GM18505 (cell line): ENCODE measurements around the gene TERT.
"Not testable (repeated sequence)": the region's sequence is repeated elsewhere in the genome, so short reads cannot be mapped to it uniquely, and the experiment has no call there.

Experiments
- ATAC-seq: cut with Tn5 transposase; IDR thresholded peaks from one replicate; pipeline ENCODE4 v1.9.1; 2021; ENCODE audit not compliant: unreplicated experiment
- POLR2A ChIP-seq: IDR thresholded peaks from 4 replicates; pipeline ENCODE4 v1.6.1; 2011; ENCODE audit warnings: borderline replicate concordance; ENCODE audit not compliant: insufficient read depth, insufficient read length; ENCODE audit errors: extremely low read depth

Gene TERT

GRCh38 chr5:1294835-1295649 lies at the start of gene TERT:
Gene TERT (minus strand): TSS chr5:1295068. CDS start chr5:1294989, 79 bp downstream.
- ATAC-seq: peak; percentile 32
- TF ChIP-seq POLR2A: no peak

- TF ChIP-seq POLR2A: no peak
- peak; percentile 29 for ATAC-seq
These were observed 49.3 kb upstream of the TERT start for GRCh38 chr5:1343931-1344901.

- ATAC-seq: no peak
- TF ChIP-seq POLR2A: no peak
These were observed 48.5 kb upstream of the TERT start for GRCh38 chr5:1343315-1343751.

GRCh38 chr5:1342711-1343110 lies 47.8 kb upstream of the TERT start:
- ATAC-seq: not testable (repeated sequence)

GRCh38 chr5:1342268-1342667 lies 47.4 kb upstream of the TERT start:
- no peak for TF ChIP-seq POLR2A
- no peak for ATAC-seq

GRCh38 chr5:1341863-1342262 lies 47.0 kb upstream of the TERT start:
- no peak for TF ChIP-seq POLR2A
- no peak for ATAC-seq

GRCh38 chr5:1339818-1340210 lies 44.9 kb upstream of the TERT start:
- ATAC-seq: not testable (repeated sequence)

- not testable (repeated sequence) for ATAC-seq
These were observed 44.4 kb upstream of the TERT start for GRCh38 chr5:1339139-1339817.

GRCh38 chr5:1338506-1339070 lies 43.7 kb upstream of the TERT start:
- no peak for TF ChIP-seq POLR2A

GRCh38 chr5:1338196-1338490 lies 43.3 kb upstream of the TERT start:
- ATAC-seq: no peak
- TF ChIP-seq POLR2A: no peak

More at GRCh38 chr5:1338506-1339070, 43.7 kb upstream of the TERT start:
- no peak for ATAC-seq

- no peak for TF ChIP-seq POLR2A
- no peak for ATAC-seq
These were observed 42.8 kb upstream of the TERT start for GRCh38 chr5:1337489-1338195.

- no peak for ATAC-seq
These were observed 42.1 kb upstream of the TERT start for GRCh38 chr5:1336749-1337488.

More at GRCh38 chr5:1336749-1337488, 42.1 kb upstream of the TERT start:
- no peak for TF ChIP-seq POLR2A
